Body of pancreas (tissue), 4 donors: ENCODE data around the gene CFAP299. TPM values are rescaled to one million over a fixed set of nuclear protein-coding genes. Genes with fewer than 3 reads are reported as not detected.

ENCODE experiments used
- ATAC-seq: fragments of 150-250 bp; one replicate; pipeline ENCODE4 v1.9.1; 2016
- DNase-seq, 4 donors: peaks; one replicate each; pipeline ENCODE4 v3.0.0-alpha.2; 2019
- H3K27ac ChIP-seq, 4 donors: fragments of 200-600 bp; sonication (generic); 1 replicate in 3 of 4; 2 replicates in 1 of 4; pipeline versions ENCODE4 v1.5.1 to v1.6.1; 2016 to 2019; ENCODE audit warnings: mild to moderate bottlenecking in 1 of 4, mixed read lengths in 1 of 4, moderate library complexity in 1 of 4
- H3K27me3 ChIP-seq, 2 donors: fragments of 200-600 bp; sonication (generic); one replicate each; pipeline ENCODE4 v1.6.0; 2016; ENCODE audit warnings: mild to moderate bottlenecking in 1 of 2
- H3K36me3 ChIP-seq, 2 donors: fragments of 200-600 bp; sonication (generic); replicated peaks in 1 of 2; 2 replicates each; pipeline ENCODE4 v1.5.1; 2016; ENCODE audit warnings: low read depth in 2 of 2; ENCODE audit not compliant: insufficient read depth in 1 of 2
- H3K4me1 ChIP-seq: fragments of 200-600 bp; sonication (generic); one replicate; pipeline ENCODE4 v1.6.0; 2016
- H3K4me3 ChIP-seq, 2 donors: fragments of 200-600 bp; sonication (generic); 1 replicate in 1 of 2; 2 replicates in 1 of 2; pipeline ENCODE4 v1.5.1; 2016 to 2019
- H3K9me3 ChIP-seq, 3 donors: fragments of 200-600 bp; sonication (generic); 1 replicate in 2 of 3; 2 replicates in 1 of 3; pipeline ENCODE4 v1.5.1; 2016
- CTCF ChIP-seq, 7 experiments: fragments of 450-650 bp in 4 of 7; fragments of 200-600 bp in 3 of 7; sonication (generic) in 3 of 7; IDR thresholded peaks; one replicate each; pipeline ENCODE4 v1.5.1; 2016 to 2019; ENCODE audit warnings: antibody characterized with exemption in 7 of 7
- POLR2A ChIP-seq, 3 donors: fragments of 450-650 bp; IDR thresholded peaks; one replicate each; pipeline ENCODE4 v1.6.1; 2016; ENCODE audit warnings: antibody characterized with exemption in 3 of 3, mild to moderate bottlenecking in 2 of 3
- WGBS, 2 donors: methylation state at CpG; one replicate each; pipeline ENCODE4 v1.1.5; 2017; 5-methylcytosine and 5-hydroxymethylcytosine counted together
- intact Hi-C: fragments of 100-400 bp; cut with DNase I; formaldehyde crosslinking; loops from one replicate; pipeline ENCODE4 v1.15.1; 2023
- total RNA-seq, 2 donors: library from RNA; depleted of rRNA; stranded (reverse); fragments of >200 nt; gene quantifications; one replicate each; pipeline ENCODE4 v1.1.0, GENCODE V29; 2016

Gene CFAP299
- total RNA-seq, 2 donors from 2014 or later = not detected

GRCh38 chr4:80540349-80540748 is 204.8 kb downstream of the CFAP299 start:
- no peaks in the 10 kb centered on the region for H3K36me3 ChIP-seq
- intact Hi-C loops = no loop called here
- no peak overlapping the region for H3K27ac ChIP-seq
- H3K27me3 ChIP-seq = no peaks in the 10 kb centered on the region
- H3K9me3 ChIP-seq = no peaks in the 10 kb centered on the region
- WGBS, 2 donors = 46 to 52% methylated on average over 1 of the region's 1 CpG
- no peaks in the 10 kb centered on the region for H3K4me1 ChIP-seq
- TF ChIP-seq POLR2A (IDR thresholded peaks at IDR 0.05) = no peak
- TF ChIP-seq CTCF (IDR thresholded peaks at IDR 0.05) = no peak
- ATAC-seq (no peak), DNase-seq (no peak)
- H3K4me3 ChIP-seq = no peak overlapping the region

GRCh38 chr4:80540785-80541469 is 205.4 kb downstream of the CFAP299 start:
- Histone ChIP-seq H3K4me1 (no peaks in the 10 kb centered on the region), H3K36me3 (no peaks in the 10 kb centered on the region), H3K9me3 (no peaks in the 10 kb centered on the region)

DNA sequence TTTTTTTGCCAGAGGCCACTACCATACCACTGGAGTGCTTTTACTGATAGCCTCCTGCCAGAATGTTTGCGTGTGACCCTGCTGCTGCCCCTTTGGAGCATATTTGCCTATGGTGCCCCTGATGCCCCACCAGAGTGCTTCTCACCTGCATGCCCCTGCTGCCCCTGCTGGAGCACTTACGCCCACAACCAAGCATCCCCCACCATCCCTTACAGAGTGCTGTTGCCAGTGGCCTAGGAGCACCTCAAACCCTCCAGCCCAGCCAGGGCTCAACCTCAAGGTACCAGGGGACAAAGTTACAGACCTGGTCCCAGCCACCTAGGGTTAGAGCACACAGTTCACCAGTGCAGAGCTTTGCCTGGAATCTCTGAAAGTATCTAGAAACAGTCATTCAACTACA is 207.2 kb downstream of the CFAP299 start:
- 71 to 87% methylated on average over 2 of the region's 2 CpGs for WGBS, 2 donors

More at GRCh38 chr4:80540785-80541469, 205.4 kb downstream of the CFAP299 start:
- no peak for TF ChIP-seq CTCF (IDR thresholded peaks at IDR 0.05)
- no peak for TF ChIP-seq POLR2A (IDR thresholded peaks at IDR 0.05)
- 53 to 62% methylated on average over 5 of the region's 5 CpGs for WGBS, 2 donors
- intact Hi-C loops = no loop called here
- no peak overlapping the region for H3K27ac ChIP-seq
- no peak for ATAC-seq
- no peak overlapping the region for H3K4me3 ChIP-seq
- no peaks in the 10 kb centered on the region for H3K27me3 ChIP-seq
- no peak for DNase-seq

DNA sequence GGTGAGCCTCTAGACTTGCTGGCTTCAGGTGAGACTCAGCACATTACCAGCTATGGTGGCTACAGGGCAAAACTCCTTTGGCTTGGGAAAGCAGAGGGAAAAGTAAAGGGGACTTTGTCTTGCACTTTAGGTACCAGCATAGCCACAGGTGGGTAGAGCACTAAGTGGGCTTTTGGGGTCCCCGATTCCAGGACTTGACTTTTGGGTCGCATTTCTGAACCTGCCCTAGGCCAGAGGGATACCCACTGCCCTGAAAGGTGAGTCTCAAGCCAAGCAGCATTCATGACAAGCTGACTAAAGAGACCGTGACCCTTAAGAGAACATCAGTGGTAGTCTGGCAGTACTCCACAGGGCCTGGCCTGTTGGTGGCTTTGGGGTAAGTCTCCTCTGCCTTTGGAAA is 224.8 kb downstream of the CFAP299 start:
- WGBS, 2 donors = 60 to 73% methylated on average over 2 to 3 of the region's 3 CpGs
- ATAC-seq = no peak
- DNase-seq = no peak

More for the DNA sequence above, 207.2 kb downstream of the CFAP299 start:
- no peaks in the 10 kb centered on the region for H3K4me1 ChIP-seq
- H3K27ac ChIP-seq = no peak overlapping the region
- H3K36me3 ChIP-seq = no peaks in the 10 kb centered on the region
- no peaks in the 10 kb centered on the region for H3K27me3 ChIP-seq
- ATAC-seq = no peak
- no peaks in the 10 kb centered on the region for H3K9me3 ChIP-seq
- TF ChIP-seq POLR2A (IDR thresholded peaks at IDR 0.05) (no peak), CTCF (IDR thresholded peaks at IDR 0.05) (no peak)
- intact Hi-C loops = no loop called here
- DNase-seq = no peak
- no peak overlapping the region for H3K4me3 ChIP-seq

More for the DNA sequence above, 224.8 kb downstream of the CFAP299 start:
- Histone ChIP-seq H3K4me1 (no peaks in the 10 kb centered on the region), H3K27ac (no peak overlapping the region), H3K4me3 (no peak overlapping the region), H3K9me3 (no peaks in the 10 kb centered on the region), H3K36me3 (no peaks in the 10 kb centered on the region), H3K27me3 (no peaks in the 10 kb centered on the region)
- TF ChIP-seq POLR2A (IDR thresholded peaks at IDR 0.05) (no peak), CTCF (IDR thresholded peaks at IDR 0.05) (no peak)
- intact Hi-C loops = no loop called here
